K562 (cell line): Measurements from ENCODE around the gene PPP1R16B. TPM values are rescaled to one million over a fixed set of nuclear protein-coding genes. Genes with fewer than 3 reads are reported as not detected.

Source experiments
- POLR2AphosphoS2 ChIP-seq: IDR thresholded peaks from 2 replicates; pipeline ENCODE4 v1.6.1; 2012; ENCODE audit warnings: low read length, improper control_type of control experiment
- SRSF9 ChIP-seq: fragments of 200-400 bp; formaldehyde crosslinking; IDR thresholded peaks from 2 replicates; pipeline ENCODE4 v1.6.1; 2017; ENCODE audit warnings: low read depth, low read length, borderline replicate concordance
- ZNF212 ChIP-seq: fragments of 450-650 bp; formaldehyde crosslinking; IDR thresholded peaks from 2 replicates; pipeline ENCODE4 v1.4.0; 2020; ENCODE audit warnings: mild to moderate bottlenecking
- polyA plus RNA-seq, 8 experiments: library from polyadenylated mRNA; depleted of rRNA in 4 of 8; stranded (reverse) in 5 of 8; unstranded in 3 of 8; fragments of >200 nt; fragmentation: Nextera tagmentation in 2 of 8; fragmentation: Illumina TruSeq in 1 of 8; extraction: Ambion mirVana in 2 of 8; extraction: Trizol in 1 of 8; gene quantifications; 2 replicates each; pipeline versions ENCODE4 v1.2.1 to v1.2.3, GENCODE V29; 2011 to 2014; ENCODE audit warnings: inconsistent platforms in 1 of 8, missing spikeins in 1 of 8
- total RNA-seq, 7 experiments: library from RNA; depleted of rRNA in 6 of 7; stranded (reverse); fragments of >200 nt in 6 of 7; fragmentation: Illumina TruSeq in 2 of 7; extraction: Trizol in 2 of 7; gene quantifications; 2 replicates each; pipeline versions ENCODE4 v1.2.1 to v1.2.3, GENCODE V29; 2011 to 2021; ENCODE audit warnings: low replicate concordance in 1 of 7
- TF ChIP-seq, protein P1 (sequence below): sonication (generic); formaldehyde crosslinking; IDR thresholded peaks from 2 replicates; pipeline ENCODE4 v1.8.0; 2022; ENCODE audit warnings: missing genetic modification reagents, mild to moderate bottlenecking, moderate library complexity, borderline replicate concordance
- TF ChIP-seq, protein P2 (sequence below), 2 experiments: fragments of 450-650 bp; formaldehyde crosslinking in 1 of 2; IDR thresholded peaks; 2 replicates each; pipeline versions ENCODE4 v1.4.0 to v1.6.1; 2014 to 2020; ENCODE audit warnings: mild to moderate bottlenecking in 2 of 2, borderline replicate concordance in 1 of 2, low read depth in 1 of 2

Gene PPP1R16B
- total and polyA plus RNA-seq, 9 of the 15 experiments (the other 6 are each of a cell fraction or from before 2014, with no cell fraction given), result 1.5 to 11.5 (median 6.8) TPM

DNA sequence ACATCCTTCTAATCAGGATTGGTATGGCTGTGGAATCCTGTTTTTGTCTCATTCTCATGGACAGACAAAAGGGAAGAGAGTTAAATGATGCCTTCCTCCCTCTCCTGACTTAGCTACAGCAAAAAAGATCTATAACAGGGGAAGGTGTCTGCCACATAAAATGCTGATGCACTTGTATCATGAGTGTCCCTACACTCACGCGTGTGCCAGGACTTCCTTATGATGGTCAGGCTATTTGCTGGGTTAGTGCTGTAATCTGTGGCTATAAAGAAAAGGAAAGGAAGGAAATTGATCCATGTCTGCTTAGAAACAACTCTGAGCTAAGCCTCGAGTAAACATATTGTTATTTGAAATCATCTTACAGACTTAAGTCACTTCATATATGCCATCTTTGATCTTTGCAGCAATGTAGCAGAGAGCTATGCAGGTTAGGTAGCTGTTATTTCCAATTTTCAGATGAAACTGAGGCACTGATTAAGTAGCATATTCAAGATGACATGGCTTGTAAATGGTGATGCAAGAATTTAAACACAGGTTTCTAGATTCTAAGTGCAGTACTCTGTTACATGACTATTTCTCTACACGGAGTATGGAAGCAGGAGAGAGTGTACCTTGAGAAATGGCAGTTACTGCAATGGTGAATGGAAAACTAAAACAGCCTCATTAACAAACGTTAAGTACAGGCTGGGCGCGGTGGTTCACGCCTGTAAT, 148.3 kb downstream of the PPP1R16B start (continued):
- TF ChIP-seq, protein P1, sequence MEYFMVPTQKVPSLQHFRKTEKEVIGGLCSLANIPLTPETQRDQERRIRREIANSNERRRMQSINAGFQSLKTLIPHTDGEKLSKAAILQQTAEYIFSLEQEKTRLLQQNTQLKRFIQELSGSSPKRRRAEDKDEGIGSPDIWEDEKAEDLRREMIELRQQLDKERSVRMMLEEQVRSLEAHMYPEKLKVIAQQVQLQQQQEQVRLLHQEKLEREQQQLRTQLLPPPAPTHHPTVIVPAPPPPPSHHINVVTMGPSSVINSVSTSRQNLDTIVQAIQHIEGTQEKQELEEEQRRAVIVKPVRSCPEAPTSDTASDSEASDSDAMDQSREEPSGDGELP, result no peak
- 0 out of 2 replicates have a peak, but pooled peaks have one; percentile 33 for TF ChIP-seq POLR2AphosphoS2
- TF ChIP-seq, protein P2, sequence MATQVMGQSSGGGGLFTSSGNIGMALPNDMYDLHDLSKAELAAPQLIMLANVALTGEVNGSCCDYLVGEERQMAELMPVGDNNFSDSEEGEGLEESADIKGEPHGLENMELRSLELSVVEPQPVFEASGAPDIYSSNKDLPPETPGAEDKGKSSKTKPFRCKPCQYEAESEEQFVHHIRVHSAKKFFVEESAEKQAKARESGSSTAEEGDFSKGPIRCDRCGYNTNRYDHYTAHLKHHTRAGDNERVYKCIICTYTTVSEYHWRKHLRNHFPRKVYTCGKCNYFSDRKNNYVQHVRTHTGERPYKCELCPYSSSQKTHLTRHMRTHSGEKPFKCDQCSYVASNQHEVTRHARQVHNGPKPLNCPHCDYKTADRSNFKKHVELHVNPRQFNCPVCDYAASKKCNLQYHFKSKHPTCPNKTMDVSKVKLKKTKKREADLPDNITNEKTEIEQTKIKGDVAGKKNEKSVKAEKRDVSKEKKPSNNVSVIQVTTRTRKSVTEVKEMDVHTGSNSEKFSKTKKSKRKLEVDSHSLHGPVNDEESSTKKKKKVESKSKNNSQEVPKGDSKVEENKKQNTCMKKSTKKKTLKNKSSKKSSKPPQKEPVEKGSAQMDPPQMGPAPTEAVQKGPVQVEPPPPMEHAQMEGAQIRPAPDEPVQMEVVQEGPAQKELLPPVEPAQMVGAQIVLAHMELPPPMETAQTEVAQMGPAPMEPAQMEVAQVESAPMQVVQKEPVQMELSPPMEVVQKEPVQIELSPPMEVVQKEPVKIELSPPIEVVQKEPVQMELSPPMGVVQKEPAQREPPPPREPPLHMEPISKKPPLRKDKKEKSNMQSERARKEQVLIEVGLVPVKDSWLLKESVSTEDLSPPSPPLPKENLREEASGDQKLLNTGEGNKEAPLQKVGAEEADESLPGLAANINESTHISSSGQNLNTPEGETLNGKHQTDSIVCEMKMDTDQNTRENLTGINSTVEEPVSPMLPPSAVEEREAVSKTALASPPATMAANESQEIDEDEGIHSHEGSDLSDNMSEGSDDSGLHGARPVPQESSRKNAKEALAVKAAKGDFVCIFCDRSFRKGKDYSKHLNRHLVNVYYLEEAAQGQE (IDR thresholded peaks at IDR 0.05; ENCODE audit: borderline replicate concordance), result no peak
- TF ChIP-seq, protein P2 (CRISPR knock-in tag; IDR thresholded peaks at IDR 0.05; ENCODE audit: low read depth), result no peak
- no peak for TF ChIP-seq ZNF212 (CRISPR knock-in tag)
- TF ChIP-seq SRSF9, result no peak
